ENCODE results near the gene CNGA3.

CNGA3 gene

DNA sequence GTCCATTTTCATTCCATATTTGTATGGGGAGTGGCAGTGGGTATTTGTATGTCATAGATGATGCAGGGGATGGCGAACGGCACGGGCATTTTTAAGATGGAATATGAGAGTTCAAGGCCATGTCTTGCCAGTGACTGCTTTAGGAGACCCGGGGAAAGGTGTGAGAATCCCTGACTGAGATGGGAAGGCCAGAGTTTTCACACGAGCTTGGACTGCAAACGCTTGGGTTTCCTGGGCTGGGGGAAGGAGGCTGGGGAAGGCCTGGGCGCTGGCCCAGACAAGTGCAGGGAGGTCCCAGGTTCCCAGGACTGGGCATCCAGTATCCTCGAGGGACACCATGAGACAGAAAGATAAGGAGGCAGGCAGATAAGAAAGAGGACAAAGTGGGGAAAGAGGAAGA, 35.2 kb downstream of the CNGA3 start:
- TF ChIP-seq POLR2AphosphoS5 (IDR thresholded peaks at IDR 0.05; ENCODE audit: low read depth) (no peak), GABPA (IDR thresholded peaks at IDR 0.05; ENCODE audit: low read depth) (no peak), SPI1 (IDR thresholded peaks at IDR 0.05; ENCODE audit: borderline replicate concordance, low read depth) (no peak)
- TF ChIP-seq, protein P1, sequence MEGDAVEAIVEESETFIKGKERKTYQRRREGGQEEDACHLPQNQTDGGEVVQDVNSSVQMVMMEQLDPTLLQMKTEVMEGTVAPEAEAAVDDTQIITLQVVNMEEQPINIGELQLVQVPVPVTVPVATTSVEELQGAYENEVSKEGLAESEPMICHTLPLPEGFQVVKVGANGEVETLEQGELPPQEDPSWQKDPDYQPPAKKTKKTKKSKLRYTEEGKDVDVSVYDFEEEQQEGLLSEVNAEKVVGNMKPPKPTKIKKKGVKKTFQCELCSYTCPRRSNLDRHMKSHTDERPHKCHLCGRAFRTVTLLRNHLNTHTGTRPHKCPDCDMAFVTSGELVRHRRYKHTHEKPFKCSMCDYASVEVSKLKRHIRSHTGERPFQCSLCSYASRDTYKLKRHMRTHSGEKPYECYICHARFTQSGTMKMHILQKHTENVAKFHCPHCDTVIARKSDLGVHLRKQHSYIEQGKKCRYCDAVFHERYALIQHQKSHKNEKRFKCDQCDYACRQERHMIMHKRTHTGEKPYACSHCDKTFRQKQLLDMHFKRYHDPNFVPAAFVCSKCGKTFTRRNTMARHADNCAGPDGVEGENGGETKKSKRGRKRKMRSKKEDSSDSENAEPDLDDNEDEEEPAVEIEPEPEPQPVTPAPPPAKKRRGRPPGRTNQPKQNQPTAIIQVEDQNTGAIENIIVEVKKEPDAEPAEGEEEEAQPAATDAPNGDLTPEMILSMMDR (IDR thresholded peaks at IDR 0.05; ENCODE audit: insufficient read depth, low read length): no peak
- TF ChIP-seq, protein P2, sequence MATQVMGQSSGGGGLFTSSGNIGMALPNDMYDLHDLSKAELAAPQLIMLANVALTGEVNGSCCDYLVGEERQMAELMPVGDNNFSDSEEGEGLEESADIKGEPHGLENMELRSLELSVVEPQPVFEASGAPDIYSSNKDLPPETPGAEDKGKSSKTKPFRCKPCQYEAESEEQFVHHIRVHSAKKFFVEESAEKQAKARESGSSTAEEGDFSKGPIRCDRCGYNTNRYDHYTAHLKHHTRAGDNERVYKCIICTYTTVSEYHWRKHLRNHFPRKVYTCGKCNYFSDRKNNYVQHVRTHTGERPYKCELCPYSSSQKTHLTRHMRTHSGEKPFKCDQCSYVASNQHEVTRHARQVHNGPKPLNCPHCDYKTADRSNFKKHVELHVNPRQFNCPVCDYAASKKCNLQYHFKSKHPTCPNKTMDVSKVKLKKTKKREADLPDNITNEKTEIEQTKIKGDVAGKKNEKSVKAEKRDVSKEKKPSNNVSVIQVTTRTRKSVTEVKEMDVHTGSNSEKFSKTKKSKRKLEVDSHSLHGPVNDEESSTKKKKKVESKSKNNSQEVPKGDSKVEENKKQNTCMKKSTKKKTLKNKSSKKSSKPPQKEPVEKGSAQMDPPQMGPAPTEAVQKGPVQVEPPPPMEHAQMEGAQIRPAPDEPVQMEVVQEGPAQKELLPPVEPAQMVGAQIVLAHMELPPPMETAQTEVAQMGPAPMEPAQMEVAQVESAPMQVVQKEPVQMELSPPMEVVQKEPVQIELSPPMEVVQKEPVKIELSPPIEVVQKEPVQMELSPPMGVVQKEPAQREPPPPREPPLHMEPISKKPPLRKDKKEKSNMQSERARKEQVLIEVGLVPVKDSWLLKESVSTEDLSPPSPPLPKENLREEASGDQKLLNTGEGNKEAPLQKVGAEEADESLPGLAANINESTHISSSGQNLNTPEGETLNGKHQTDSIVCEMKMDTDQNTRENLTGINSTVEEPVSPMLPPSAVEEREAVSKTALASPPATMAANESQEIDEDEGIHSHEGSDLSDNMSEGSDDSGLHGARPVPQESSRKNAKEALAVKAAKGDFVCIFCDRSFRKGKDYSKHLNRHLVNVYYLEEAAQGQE (IDR thresholded peaks at IDR 0.05; ENCODE audit: insufficient replicate concordance, low read depth): no peak
- Histone ChIP-seq H3K4me3 (replicated peaks; ENCODE audit: insufficient read depth, low read length) (no peak overlapping the region), H3K27ac (replicated peaks) (no peak overlapping the region), H3K27me3 (ENCODE audit: insufficient read depth, poor library complexity, severe bottlenecking) (peaks cover 9% of the 10 kb centered on the region)
- no peak for DNase-seq (ENCODE audit: low read depth in 1 of 2, low spot score in 1 of 2)

DNA sequence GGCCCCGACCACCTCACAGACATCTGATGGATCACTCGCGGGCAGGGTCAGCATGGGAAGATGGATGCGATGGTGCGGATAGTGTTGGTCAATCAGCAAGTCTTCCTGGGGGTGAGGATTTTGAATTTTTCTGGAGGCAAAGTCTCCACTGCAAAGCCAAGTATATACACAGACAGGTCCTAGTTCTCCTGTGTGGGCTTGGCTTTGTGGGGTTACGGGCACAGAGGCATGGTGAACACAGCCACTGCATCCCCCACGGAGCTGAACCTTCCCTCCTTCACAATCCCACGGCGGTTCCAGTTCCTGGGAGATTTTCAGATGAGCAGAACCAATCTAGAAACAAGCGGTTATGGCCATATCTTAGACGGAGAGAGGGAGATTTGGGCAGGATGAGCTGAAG, 35.8 kb downstream of the CNGA3 start:
- peaks cover 9% of the 10 kb centered on the region for H3K27me3 ChIP-seq (ENCODE audit: insufficient read depth, poor library complexity, severe bottlenecking)
- TF ChIP-seq, protein P1 (IDR thresholded peaks at IDR 0.05; ENCODE audit: insufficient read depth, low read length): no peak
- no peak for TF ChIP-seq POLR2AphosphoS5 (IDR thresholded peaks at IDR 0.05; ENCODE audit: low read depth)
- no peak for TF ChIP-seq GABPA (IDR thresholded peaks at IDR 0.05; ENCODE audit: low read depth)
- TF ChIP-seq, protein P2 (IDR thresholded peaks at IDR 0.05; ENCODE audit: insufficient replicate concordance, low read depth): no peak
- no peak for TF ChIP-seq SPI1 (IDR thresholded peaks at IDR 0.05; ENCODE audit: borderline replicate concordance, low read depth)
- no peak for DNase-seq (ENCODE audit: low read depth in 1 of 2, low spot score in 1 of 2)
- no peak overlapping the region for H3K27ac ChIP-seq (replicated peaks)
- no peak overlapping the region for H3K4me3 ChIP-seq (replicated peaks; ENCODE audit: insufficient read depth, low read length)

DNA sequence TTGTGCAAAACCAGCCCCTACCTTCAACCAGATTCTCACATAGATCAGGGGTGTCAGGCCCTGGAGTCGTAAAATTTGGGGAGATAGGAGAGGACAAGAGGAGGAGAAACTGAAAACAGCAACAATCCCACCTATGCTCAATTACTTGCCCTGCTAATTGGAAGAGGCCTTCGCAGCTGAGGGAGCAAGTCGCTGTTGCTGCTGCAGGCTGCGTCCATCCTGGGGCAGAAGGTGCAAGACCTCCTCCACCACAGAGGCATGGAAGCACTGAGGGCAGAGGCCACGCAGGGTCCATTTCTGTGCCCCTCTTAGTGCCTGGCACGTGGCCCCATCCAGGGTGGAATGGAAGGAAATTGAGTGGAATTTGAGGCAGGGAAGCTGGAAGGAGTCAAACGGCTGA, 36.5 kb downstream of the CNGA3 start:
- Histone ChIP-seq H3K27me3 (ENCODE audit: insufficient read depth, poor library complexity, severe bottlenecking) (peaks cover 8% of the 10 kb centered on the region), H3K27ac (replicated peaks) (no peak overlapping the region), H3K4me3 (replicated peaks; ENCODE audit: insufficient read depth, low read length) (no peak overlapping the region)
- no peak for DNase-seq (ENCODE audit: low read depth in 1 of 2, low spot score in 1 of 2)
- no peak for TF ChIP-seq SPI1 (IDR thresholded peaks at IDR 0.05; ENCODE audit: borderline replicate concordance, low read depth)
- TF ChIP-seq, protein P1 (IDR thresholded peaks at IDR 0.05; ENCODE audit: insufficient read depth, low read length): no peak
- TF ChIP-seq POLR2AphosphoS5 (IDR thresholded peaks at IDR 0.05; ENCODE audit: low read depth): no peak
- no peak for TF ChIP-seq GABPA (IDR thresholded peaks at IDR 0.05; ENCODE audit: low read depth)
- TF ChIP-seq, protein P2 (IDR thresholded peaks at IDR 0.05; ENCODE audit: insufficient replicate concordance, low read depth): no peak

Measured in HL-60 (cell line).